ENCODE results near the gene SLX9. TPM values are rescaled to one million over a fixed set of nuclear protein-coding genes. Genes with fewer than 3 reads are reported as not detected.
A peak's percentile ranks its signal among the peaks of the same experiment; 100 is the strongest.

SLX9 gene
- total and polyA plus RNA-seq, 10 donors: 6.1 to 35.4 (median 27.0) TPM

GRCh38 chr21:44970766-44971671, 31.2 kb downstream of the SLX9 start:
- 29 to 82% (median 71%) methylated on average over 13 to 36 of the region's 36 CpGs for WGBS, 5 donors
- no peak overlapping the region for H3K4me3 ChIP-seq
- TF ChIP-seq CTCF (IDR thresholded peaks at IDR 0.05 in 8 of 11, conservative IDR thresholded peaks at IDR 0.05 in 3 of 11): no peak
- TF ChIP-seq POLR2AphosphoS5 (IDR thresholded peaks at IDR 0.05): peak; percentile 51 to 83 (median 76)
- H3K27ac ChIP-seq: peak overlapping the region; percentile 51 to 93 (median 85)
- intact Hi-C loops (cut with DNase I; ENCODE audit: low total_unique reads): no loop called here
- H3K4me1 ChIP-seq: peaks cover 30 to 77% (median 59%) of the 10 kb centered on the region in 6 donors
- H3K27me3 ChIP-seq (replicated peaks in 1 of 7): no peaks in the 10 kb centered on the region
- no peaks in the 10 kb centered on the region for H3K9me3 ChIP-seq
- DNase-seq: no peak
- H3K36me3 ChIP-seq: peaks cover 0 to 89% (median 9%) of the 10 kb centered on the region in 6 donors

- WGBS, 5 donors: 64 to 82% (median 76%) methylated on average over 9 to 10 of the region's 10 CpGs
- intact Hi-C loops (cut with DNase I; ENCODE audit: low total_unique reads): no loop called here
- Histone ChIP-seq H3K4me1 (peaks cover 27 to 77% (median 53%) of the 10 kb centered on the region in 6 donors), H3K27ac (peak overlapping the region in 6 of 8 donors; percentile 32 to 93 (median 82)), H3K27me3 (replicated peaks in 1 of 7) (no peaks in the 10 kb centered on the region), H3K4me3 (no peak overlapping the region), H3K9me3 (no peaks in the 10 kb centered on the region), H3K36me3 (peaks cover 0 to 92% (median 12%) of the 10 kb centered on the region in 6 donors)
- no peak for TF ChIP-seq CTCF (IDR thresholded peaks at IDR 0.05 in 8 of 11, conservative IDR thresholded peaks at IDR 0.05 in 3 of 11)
- no peak for TF ChIP-seq POLR2A (IDR thresholded peaks at IDR 0.05)
- TF ChIP-seq POLR2AphosphoS5 (IDR thresholded peaks at IDR 0.05): no peak
- DNase-seq: no peak
Observed at GRCh38 chr21:44971672-44971995, 31.8 kb downstream of the SLX9 start.

GRCh38 chr21:44972301-44972814, 32.5 kb downstream of the SLX9 start:
- 72 to 93% (median 86%) methylated on average over 10 to 19 of the region's 19 CpGs for WGBS, 5 donors
- DNase-seq: no peak
- TF ChIP-seq CTCF (IDR thresholded peaks at IDR 0.05 in 8 of 11, conservative IDR thresholded peaks at IDR 0.05 in 3 of 11): no peak
- peak in 1 of 3 donors; percentile 10 for TF ChIP-seq POLR2AphosphoS5 (IDR thresholded peaks at IDR 0.05)

GRCh38 chr21:44972821-44973220, 33.0 kb downstream of the SLX9 start:
- H3K4me1 ChIP-seq: peaks cover 15 to 76% (median 42%) of the 10 kb centered on the region in 6 donors
- H3K4me3 ChIP-seq: no peak overlapping the region
- intact Hi-C loops (cut with DNase I; ENCODE audit: low total_unique reads): no loop called here
- TF ChIP-seq CTCF (IDR thresholded peaks at IDR 0.05 in 8 of 11, conservative IDR thresholded peaks at IDR 0.05 in 3 of 11) (no peak), POLR2AphosphoS5 (IDR thresholded peaks at IDR 0.05) (peak in 1 of 3 donors; percentile 8), POLR2A (IDR thresholded peaks at IDR 0.05) (no peak)
- 76 to 90% (median 84%) methylated on average over 2 to 16 of the region's 16 CpGs for WGBS, 5 donors
- H3K36me3 ChIP-seq: peaks cover 0 to 92% (median 15%) of the 10 kb centered on the region in 6 donors
- DNase-seq: no peak
- H3K27ac ChIP-seq: peak overlapping the region in 3 of 8 donors; percentile 88 to 93 (median 89)
- no peaks in the 10 kb centered on the region for H3K9me3 ChIP-seq
- no peaks in the 10 kb centered on the region for H3K27me3 ChIP-seq (replicated peaks in 1 of 7)

More at GRCh38 chr21:44972301-44972814, 32.5 kb downstream of the SLX9 start:
- H3K4me3 ChIP-seq: no peak overlapping the region
- H3K36me3 ChIP-seq: peaks cover 0 to 92% (median 14%) of the 10 kb centered on the region in 6 donors
- peaks cover 20 to 77% (median 46%) of the 10 kb centered on the region in 6 donors for H3K4me1 ChIP-seq
- H3K27ac ChIP-seq: peak overlapping the region in 5 of 8 donors; percentile 72 to 93 (median 88)
- intact Hi-C loops (cut with DNase I; ENCODE audit: low total_unique reads): no loop called here
- no peaks in the 10 kb centered on the region for H3K27me3 ChIP-seq (replicated peaks in 1 of 7)
- no peaks in the 10 kb centered on the region for H3K9me3 ChIP-seq
